ENCODE data around the gene PCDHB11.
"Not testable (repeated sequence)": the region's sequence is repeated elsewhere in the genome, so short reads cannot be mapped to it uniquely, and the experiment has no call there.

PCDHB11 gene

DNA sequence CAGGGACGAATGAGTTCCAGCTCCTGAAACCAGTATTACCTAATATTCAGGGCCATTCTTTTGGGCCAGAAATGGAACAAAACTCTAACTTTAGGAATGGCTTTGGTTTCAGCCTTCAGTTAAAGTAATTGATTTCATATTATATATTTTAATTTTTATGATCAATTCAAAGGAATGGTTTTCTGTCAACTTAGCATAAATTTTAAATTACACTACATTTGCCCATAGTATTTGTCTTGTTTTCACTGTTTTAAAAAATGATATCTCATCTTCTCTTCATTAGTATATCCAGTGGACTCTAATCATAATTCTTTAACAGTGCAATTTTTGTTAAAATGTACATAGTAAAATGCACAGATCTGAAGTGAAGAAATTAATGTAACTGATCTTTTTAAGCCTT, 19.1 kb upstream of the PCDHB11 start:
- TF ChIP-seq ZNF274 (IDR thresholded peaks at IDR 0.05; ENCODE audit: low read depth, low read length): no peak
- H3K4me3 ChIP-seq (ENCODE audit: low read length): no peak overlapping the region

DNA sequence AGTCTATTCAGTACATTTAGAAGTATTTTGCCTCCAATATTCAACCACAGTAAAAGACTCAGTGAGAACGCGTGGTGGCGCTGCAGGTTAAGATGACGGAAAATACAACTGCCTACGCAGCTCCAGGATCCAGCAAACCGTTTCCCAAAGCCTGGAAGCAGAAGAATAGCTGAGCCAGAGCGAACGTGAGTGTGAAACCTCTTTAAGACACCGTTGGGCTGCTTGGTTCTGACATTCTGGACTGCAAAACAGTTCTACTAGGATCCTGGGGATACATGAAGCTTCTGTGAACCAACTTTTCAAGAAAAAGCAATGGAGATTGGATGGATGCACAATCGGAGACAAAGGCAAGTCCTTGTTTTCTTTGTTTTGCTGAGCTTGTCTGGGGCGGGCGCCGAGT, 17.2 kb upstream of the PCDHB11 start, which contains the start of gene PCDHB16:
TSS of gene PCDHB16 (plus strand) at position 140 of the 400 bp plus-strand sequence. CDS start at position 313, 173 bp downstream.
- TF ChIP-seq ZNF274 (IDR thresholded peaks at IDR 0.05; ENCODE audit: low read depth, low read length): no peak
- H3K4me3 ChIP-seq (ENCODE audit: low read length): no peak within 1 kb of the TSS

DNA sequence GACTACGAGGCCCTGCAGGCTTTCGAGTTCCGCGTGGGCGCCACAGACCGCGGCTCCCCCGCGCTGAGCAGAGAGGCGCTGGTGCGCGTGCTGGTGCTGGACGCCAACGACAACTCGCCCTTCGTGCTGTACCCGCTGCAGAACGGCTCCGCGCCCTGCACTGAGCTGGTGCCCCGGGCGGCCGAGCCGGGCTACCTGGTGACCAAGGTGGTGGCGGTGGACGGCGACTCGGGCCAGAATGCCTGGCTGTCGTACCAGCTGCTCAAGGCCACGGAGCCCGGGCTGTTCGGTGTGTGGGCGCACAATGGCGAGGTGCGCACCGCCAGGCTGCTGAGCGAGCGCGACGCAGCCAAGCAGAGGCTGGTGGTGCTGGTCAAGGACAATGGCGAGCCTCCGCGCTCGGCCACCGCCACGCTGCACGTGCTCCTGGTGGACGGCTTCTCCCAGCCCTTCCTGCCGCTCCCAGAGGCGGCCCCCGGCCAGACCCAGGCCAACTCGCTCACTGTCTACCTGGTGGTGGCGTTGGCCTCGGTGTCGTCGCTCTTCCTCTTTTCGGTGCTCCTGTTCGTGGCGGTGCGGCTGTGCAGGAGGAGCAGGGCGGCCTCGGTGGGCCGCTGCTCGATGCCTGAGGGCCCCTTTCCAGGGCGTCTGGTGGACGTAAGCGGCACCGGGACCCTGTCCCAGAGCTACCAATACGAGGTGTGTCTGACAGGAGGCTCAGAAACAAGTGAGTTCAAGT, 15.1 kb upstream of the PCDHB11 start:
- not testable (repeated sequence) for H3K4me3 ChIP-seq (ENCODE audit: low read length)

DNA sequence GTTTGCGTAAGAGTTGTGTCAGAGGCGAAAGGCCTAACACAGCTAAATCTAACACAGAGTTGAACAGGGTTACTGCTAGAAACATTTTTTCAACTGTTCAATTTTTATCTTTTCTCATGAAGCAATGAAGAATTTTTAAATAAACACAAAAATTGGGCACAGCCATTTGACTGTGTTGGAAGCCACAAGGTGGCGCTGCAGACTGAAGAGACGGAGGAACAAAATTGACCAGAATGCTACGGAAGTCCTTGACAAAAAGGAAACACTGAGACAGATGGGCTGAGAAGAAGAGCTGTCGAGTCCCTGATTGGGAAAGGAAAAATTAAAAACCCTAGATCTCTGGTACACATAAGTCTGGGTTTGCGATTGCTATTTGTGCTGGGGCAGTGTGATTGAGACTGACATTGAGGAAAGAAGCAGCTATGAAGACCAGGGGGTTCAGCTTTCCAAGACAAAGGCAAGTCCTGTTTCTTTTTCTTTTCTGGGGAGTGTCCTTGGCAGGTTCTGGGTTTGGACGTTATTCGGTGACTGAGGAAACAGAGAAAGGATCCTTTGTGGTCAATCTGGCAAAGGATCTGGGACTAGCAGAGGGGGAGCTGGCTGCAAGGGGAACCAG, 12.4 kb upstream of the PCDHB11 start, which contains the start of gene PCDHB9:
TSS of gene PCDHB9 (plus strand) at position 265 of the 616 bp plus-strand sequence. CDS start at position 423, 158 bp downstream.
- TF ChIP-seq ZNF274 (IDR thresholded peaks at IDR 0.05; ENCODE audit: low read depth, low read length): no peak
- no peak within 1 kb of the TSS for H3K4me3 ChIP-seq (ENCODE audit: low read length)

DNA sequence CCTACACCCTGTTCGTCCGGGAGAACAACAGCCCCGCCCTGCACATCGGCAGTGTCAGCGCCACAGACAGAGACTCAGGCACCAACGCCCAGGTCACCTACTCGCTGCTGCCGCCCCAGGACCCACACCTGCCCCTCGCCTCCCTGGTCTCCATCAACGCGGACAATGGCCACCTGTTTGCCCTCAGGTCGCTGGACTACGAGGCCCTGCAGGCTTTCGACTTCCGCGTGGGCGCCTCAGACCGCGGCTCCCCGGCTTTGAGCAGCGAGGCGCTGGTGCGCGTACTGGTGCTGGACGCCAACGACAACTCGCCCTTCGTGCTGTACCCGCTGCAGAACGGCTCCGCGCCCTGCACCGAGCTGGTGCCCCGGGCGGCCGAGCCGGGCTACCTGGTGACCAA, 10.7 kb upstream of the PCDHB11 start:
- H3K4me3 ChIP-seq (ENCODE audit: low read length): not testable (repeated sequence)

DNA sequence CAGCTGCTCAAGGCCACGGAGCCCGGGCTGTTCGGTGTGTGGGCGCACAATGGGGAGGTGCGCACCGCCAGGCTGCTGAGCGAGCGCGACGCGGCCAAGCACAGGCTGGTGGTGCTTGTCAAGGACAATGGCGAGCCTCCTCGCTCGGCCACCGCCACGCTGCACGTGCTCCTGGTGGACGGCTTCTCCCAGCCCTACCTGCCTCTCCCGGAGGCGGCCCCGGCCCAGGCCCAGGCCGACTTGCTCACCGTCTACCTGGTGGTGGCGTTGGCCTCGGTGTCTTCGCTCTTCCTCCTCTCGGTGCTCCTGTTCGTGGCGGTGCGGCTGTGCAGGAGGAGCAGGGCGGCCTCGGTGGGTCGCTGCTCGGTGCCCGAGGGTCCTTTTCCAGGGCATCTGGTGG, 10.3 kb upstream of the PCDHB11 start:
- not testable (repeated sequence) for H3K4me3 ChIP-seq (ENCODE audit: low read length)

DNA sequence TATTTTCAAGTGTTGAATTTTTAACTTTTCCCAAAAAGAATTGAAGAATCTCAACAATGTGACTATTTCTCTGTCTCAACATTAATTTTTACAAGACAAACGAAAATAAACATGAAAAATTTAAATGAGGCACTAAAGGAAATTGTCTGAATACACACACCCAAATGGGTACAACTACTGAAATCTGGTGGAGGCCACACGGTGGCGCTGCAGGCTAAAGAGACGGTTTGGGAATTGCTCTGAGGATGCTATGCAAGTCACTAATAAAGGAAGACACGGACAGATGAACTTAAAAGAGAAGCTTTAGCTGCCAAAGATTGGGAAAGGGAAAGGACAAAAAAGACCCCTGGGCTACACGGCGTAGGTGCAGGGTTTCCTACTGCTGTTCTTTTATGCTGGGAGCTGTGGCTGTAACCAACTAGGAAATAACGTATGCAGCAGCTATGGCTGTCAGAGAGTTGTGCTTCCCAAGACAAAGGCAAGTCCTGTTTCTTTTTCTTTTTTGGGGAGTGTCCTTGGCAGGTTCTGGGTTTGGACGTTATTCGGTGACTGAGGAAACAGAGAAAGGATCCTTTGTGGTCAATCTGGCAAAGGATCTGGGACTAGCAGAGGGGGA, 7.2 kb upstream of the PCDHB11 start, which contains the start of gene PCDHB10:
TSS of gene PCDHB10 (plus strand) at position 244 of the 616 bp plus-strand sequence. CDS start at position 444, 200 bp downstream.
- no peak within 1 kb of the TSS for H3K4me3 ChIP-seq (ENCODE audit: low read length)
- no peak for TF ChIP-seq ZNF274 (IDR thresholded peaks at IDR 0.05; ENCODE audit: low read depth, low read length)

DNA sequence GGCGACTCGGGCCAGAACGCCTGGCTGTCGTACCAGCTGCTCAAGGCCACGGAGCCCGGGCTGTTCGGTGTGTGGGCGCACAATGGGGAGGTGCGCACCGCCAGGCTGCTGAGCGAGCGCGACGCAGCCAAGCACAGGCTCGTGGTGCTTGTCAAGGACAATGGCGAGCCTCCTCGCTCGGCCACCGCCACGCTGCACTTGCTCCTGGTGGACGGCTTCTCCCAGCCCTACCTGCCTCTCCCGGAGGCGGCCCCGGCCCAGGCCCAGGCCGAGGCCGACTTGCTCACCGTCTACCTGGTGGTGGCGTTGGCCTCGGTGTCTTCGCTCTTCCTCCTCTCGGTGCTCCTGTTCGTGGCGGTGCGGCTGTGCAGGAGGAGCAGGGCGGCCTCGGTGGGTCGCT, 5.1 kb upstream of the PCDHB11 start:
- not testable (repeated sequence) for H3K4me3 ChIP-seq (ENCODE audit: low read length)

DNA sequence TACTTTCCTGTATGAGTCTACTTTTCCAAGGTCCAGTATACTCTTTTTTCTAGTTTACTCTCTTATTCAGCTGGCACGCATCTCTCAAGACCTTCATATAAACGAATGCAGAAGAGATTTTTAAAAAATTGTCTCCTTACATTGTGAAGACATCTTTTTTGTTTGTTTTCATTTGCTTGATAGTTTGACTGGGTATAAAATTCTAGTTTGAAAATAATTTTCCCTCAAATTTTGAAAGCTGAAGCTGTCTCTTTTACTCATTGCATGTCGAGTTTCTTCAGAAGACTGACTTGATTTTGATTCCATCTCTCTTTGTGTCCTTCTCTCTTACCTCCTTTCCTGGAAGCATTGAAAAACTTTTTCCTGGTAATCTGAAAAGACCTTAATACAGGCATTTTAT, 3.1 kb upstream of the PCDHB11 start:
- no peak for TF ChIP-seq ZNF274 (IDR thresholded peaks at IDR 0.05; ENCODE audit: low read depth, low read length)
- no peak overlapping the region for H3K4me3 ChIP-seq (ENCODE audit: low read length)

DNA sequence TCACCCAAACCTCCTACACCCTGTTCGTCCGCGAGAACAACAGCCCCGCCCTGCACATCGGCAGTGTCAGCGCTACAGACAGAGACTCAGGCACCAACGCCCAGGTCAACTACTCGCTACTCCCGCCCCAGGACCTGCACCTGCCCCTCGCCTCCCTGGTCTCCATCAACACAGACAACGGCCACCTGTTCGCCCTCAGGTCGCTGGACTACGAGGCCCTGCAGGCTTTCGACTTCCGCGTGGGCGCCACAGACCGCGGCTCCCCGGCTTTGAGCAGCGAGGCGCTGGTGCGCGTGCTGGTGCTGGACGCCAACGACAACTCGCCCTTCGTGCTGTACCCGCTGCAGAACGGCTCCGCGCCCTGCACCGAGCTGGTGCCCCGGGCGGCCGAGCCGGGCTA, 1.7 kb downstream of the PCDHB11 start:
- H3K4me3 ChIP-seq (ENCODE audit: low read length): not testable (repeated sequence)

DNA sequence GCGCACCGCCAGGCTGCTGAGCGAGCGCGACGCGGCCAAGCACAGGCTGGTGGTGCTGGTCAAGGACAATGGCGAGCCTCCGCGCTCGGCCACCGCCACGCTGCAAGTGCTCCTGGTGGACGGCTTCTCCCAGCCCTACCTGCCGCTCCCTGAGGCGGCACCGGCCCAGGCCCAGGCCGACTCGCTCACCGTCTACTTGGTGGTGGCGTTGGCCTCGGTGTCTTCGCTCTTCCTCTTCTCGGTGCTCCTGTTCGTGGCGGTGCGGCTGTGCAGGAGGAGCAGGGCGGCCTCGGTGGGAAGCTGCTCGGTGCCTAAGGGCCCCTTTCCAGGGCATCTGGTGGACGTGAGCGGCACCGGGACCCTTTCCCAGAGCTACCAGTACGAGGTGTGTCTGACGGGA, 2.2 kb downstream of the PCDHB11 start:
- not testable (repeated sequence) for H3K4me3 ChIP-seq (ENCODE audit: low read length)

DNA sequence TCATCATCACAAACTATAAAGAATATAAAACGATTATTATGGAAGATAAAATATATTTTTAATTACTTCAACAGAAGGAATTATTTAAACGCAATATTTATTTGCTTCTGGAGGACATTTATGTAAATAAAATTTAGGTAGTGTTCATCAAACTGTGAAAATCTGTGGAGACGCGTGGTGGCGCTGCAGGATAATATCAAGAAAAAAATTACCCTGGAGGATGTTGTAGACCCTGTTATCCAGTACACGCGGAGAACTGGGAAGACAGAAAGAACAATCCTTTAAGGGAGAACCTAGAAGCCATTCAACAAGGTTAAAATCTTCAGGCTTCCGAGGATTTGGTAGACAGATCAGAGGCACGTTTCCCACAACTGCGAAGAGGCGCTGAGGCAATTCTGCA, 9.1 kb downstream of the PCDHB11 start, which contains the start of gene PCDHB12:
TSS of gene PCDHB12 (plus strand) at position 242 of the 400 bp plus-strand sequence. CDS start 189 bp downstream, outside the sequence.
- no peak for TF ChIP-seq ZNF274 (IDR thresholded peaks at IDR 0.05; ENCODE audit: low read depth, low read length)
- no peak within 1 kb of the TSS for H3K4me3 ChIP-seq (ENCODE audit: low read length)

DNA sequence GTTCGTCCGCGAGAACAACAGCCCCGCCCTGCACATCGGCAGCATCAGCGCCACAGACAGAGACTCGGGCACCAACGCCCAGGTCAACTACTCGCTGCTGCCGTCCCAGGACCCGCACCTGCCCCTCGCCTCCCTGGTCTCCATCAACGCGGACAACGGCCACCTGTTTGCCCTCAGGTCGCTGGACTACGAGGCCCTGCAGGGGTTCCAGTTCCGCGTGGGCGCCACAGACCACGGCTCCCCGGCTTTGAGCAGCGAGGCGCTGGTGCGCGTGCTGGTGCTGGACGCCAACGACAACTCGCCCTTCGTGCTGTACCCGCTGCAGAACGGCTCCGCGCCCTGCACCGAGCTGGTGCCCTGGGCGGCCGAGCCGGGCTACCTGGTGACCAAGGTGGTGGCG, 10.9 kb downstream of the PCDHB11 start:
- H3K4me3 ChIP-seq (ENCODE audit: low read length): not testable (repeated sequence)

DNA sequence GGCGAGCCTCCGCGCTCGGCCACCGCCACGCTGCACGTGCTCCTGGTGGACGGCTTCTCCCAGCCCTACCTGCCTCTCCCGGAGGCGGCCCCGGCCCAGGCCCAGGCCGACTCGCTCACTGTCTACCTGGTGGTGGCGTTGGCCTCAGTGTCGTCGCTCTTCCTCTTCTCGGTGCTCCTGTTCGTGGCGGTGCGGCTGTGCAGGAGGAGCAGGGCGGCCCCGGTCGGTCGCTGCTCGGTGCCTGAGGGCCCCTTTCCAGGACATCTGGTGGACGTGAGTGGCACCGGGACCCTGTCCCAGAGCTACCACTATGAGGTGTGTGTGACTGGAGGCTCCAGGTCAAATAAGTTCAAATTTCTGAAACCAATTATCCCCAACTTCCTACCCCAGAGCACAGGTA, 11.4 kb downstream of the PCDHB11 start:
- H3K4me3 ChIP-seq (ENCODE audit: low read length): not testable (repeated sequence)

DNA sequence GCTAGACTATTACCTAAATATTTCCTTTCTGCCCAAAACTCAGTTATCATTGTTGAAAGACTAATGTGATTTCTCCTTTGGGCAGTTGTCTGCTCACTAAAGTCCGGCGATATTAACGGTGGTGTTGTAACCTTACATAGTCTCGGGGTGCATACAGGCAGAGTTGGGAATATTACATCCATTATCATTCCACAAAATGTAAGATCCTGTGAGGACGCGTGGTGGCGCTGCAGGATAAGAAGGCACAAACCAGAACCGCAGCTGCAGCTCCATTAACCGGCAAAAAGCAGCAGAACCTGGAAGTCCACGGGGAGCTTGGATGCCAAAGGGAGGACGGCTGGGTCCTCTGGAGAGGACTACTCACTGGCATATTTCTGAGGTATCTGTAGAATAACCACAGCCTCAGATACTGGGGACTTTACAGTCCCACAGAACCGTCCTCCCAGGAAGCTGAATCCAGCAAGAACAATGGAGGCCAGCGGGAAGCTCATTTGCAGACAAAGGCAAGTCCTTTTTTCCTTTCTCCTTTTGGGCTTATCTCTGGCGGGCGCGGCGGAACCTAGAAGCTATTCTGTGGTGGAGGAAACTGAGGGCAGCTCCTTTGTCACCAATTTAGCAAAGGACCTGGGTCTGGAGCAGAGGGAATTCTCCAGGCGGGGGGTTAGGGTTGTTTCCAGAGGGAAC, 14.4 kb downstream of the PCDHB11 start, which contains the start of gene PCDHB13:
TSS of gene PCDHB13 (plus strand) at position 264 of the 684 bp plus-strand sequence. CDS start at position 469, 205 bp downstream.
- H3K4me3 ChIP-seq (ENCODE audit: low read length): not testable (repeated sequence)

DNA sequence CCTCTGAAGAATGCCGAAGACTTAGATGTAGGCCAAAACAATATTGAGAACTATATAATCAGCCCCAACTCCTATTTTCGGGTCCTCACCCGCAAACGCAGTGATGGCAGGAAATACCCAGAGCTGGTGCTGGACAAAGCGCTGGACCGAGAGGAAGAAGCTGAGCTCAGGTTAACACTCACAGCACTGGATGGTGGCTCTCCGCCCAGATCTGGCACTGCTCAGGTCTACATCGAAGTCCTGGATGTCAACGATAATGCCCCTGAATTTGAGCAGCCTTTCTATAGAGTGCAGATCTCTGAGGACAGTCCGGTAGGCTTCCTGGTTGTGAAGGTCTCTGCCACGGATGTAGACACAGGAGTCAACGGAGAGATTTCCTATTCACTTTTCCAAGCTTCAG, 15.2 kb downstream of the PCDHB11 start:
- not testable (repeated sequence) for H3K4me3 ChIP-seq (ENCODE audit: low read length)

DNA sequence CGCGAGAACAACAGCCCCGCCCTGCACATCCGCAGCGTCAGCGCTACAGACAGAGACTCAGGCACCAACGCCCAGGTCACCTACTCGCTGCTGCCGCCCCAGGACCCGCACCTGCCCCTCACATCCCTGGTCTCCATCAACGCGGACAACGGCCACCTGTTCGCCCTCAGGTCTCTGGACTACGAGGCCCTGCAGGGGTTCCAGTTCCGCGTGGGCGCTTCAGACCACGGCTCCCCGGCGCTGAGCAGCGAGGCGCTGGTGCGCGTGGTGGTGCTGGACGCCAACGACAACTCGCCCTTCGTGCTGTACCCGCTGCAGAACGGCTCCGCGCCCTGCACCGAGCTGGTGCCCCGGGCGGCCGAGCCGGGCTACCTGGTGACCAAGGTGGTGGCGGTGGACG, 16.1 kb downstream of the PCDHB11 start:
- not testable (repeated sequence) for H3K4me3 ChIP-seq (ENCODE audit: low read length)

DNA sequence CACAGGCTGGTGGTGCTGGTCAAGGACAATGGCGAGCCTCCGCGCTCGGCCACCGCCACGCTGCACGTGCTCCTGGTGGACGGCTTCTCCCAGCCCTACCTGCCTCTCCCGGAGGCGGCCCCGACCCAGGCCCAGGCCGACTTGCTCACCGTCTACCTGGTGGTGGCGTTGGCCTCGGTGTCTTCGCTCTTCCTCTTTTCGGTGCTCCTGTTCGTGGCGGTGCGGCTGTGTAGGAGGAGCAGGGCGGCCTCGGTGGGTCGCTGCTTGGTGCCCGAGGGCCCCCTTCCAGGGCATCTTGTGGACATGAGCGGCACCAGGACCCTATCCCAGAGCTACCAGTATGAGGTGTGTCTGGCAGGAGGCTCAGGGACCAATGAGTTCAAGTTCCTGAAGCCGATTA, 16.6 kb downstream of the PCDHB11 start:
- H3K4me3 ChIP-seq (ENCODE audit: low read length): not testable (repeated sequence)

All from GM08714 (cell line).